ENCODE results near the gene SMARCA2. TPM values are rescaled to one million over a fixed set of nuclear protein-coding genes. Genes with fewer than 3 reads are reported as not detected.

SMARCA2 gene
- total RNA-seq, 1 donor from 2014 or later = 4.2 TPM

DNA sequence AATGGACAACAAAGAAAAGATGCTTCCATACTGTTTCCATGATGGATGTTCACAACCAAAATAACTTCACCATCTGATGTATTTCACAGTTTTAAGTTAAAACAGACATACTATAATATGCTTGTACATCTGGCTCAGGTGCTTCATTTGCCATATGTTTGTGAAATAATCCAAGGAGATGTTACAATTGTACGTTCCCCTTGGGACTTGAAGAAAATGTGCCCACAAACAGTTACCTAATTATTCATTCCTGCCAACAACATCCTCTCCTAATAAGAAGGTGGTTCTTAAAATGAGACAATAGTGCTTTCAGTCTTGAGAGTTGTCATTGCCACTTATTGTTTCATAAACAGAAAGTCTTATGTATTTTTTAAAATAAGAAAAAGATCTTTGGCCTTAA is 33.1 kb upstream of the SMARCA2 start:
- Mint-ChIP-seq H3K36me3 (no peaks in the 10 kb centered on the region), H3K9me3 (peaks cover 3% of the 10 kb centered on the region), H3K27me3 (ENCODE audit: insufficient read depth, low read depth) (peaks cover 5% of the 10 kb centered on the region), H3K4me1 (no peaks in the 10 kb centered on the region), H3K27ac (no peak overlapping the region), H3K4me3 (no peak overlapping the region)
- Histone ChIP-seq H3K27ac (no peak overlapping the region), H3F3A (ENCODE audit: low read depth) (no peaks in the 10 kb centered on the region), H4K20me1 (ENCODE audit: low read depth) (no peaks in the 10 kb centered on the region), H3K27me3 (no peaks in the 10 kb centered on the region), H3K4me2 (no peak overlapping the region), H3K4me3 (no peak overlapping the region), H3K79me2 (ENCODE audit: low read depth) (no peaks in the 10 kb centered on the region), H3K4me1 (no peaks in the 10 kb centered on the region), H2AFZ (replicated peaks) (no peak overlapping the region), H3K36me3 (no peaks in the 10 kb centered on the region), H3K9me3 (ENCODE audit: low read depth) (no peaks in the 10 kb centered on the region), H3K9ac (no peak overlapping the region)
- TF ChIP-seq EZH2phosphoT487 (IDR thresholded peaks at IDR 0.05) = no peak
- TF ChIP-seq, protein P1, sequence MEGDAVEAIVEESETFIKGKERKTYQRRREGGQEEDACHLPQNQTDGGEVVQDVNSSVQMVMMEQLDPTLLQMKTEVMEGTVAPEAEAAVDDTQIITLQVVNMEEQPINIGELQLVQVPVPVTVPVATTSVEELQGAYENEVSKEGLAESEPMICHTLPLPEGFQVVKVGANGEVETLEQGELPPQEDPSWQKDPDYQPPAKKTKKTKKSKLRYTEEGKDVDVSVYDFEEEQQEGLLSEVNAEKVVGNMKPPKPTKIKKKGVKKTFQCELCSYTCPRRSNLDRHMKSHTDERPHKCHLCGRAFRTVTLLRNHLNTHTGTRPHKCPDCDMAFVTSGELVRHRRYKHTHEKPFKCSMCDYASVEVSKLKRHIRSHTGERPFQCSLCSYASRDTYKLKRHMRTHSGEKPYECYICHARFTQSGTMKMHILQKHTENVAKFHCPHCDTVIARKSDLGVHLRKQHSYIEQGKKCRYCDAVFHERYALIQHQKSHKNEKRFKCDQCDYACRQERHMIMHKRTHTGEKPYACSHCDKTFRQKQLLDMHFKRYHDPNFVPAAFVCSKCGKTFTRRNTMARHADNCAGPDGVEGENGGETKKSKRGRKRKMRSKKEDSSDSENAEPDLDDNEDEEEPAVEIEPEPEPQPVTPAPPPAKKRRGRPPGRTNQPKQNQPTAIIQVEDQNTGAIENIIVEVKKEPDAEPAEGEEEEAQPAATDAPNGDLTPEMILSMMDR (IDR thresholded peaks at IDR 0.05) = no peak
- no peak for TF ChIP-seq EZH2 (IDR thresholded peaks at IDR 0.05)
- DNase-seq (ENCODE audit: low spot score) = no peak

DNA sequence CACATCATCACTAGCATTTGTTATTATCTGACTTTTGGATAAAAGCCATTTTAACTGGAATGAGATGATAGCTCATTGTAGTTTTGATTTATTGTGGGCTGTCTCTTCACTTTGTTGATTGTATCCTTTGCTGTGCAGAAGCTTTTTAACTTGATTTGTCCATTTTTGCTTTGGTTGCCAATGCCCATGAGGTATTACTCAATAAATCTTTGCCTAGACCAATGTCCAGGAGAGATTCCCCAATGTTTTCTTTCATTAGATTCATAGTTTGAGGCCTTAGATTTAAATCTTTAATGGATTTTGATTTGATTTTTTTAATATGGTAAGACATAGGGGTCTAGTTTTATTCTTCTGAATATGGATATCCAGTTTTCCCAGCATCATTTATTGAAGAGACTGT is 28.8 kb upstream of the SMARCA2 start:
- no peaks in the 10 kb centered on the region for H3K36me3 Mint-ChIP-seq
- H3K4me3 ChIP-seq = no peak overlapping the region
- H3K36me3 ChIP-seq = no peaks in the 10 kb centered on the region
- no peak overlapping the region for H3K27ac Mint-ChIP-seq
- no peaks in the 10 kb centered on the region for H3K9me3 ChIP-seq (ENCODE audit: low read depth)
- no peak for TF ChIP-seq EZH2 (IDR thresholded peaks at IDR 0.05)
- no peak for TF ChIP-seq EZH2phosphoT487 (IDR thresholded peaks at IDR 0.05)
- TF ChIP-seq, protein P1 (IDR thresholded peaks at IDR 0.05) = no peak
- DNase-seq (ENCODE audit: low spot score) = no peak
- no peaks in the 10 kb centered on the region for H3K79me2 ChIP-seq (ENCODE audit: low read depth)
- H4K20me1 ChIP-seq (ENCODE audit: low read depth) = no peaks in the 10 kb centered on the region
- no peaks in the 10 kb centered on the region for H3K4me1 ChIP-seq
- no peaks in the 10 kb centered on the region for H3K27me3 ChIP-seq
- H3K27ac ChIP-seq = no peak overlapping the region
- no peak overlapping the region for H3K9ac ChIP-seq
- H3K9me3 Mint-ChIP-seq = peaks cover 7% of the 10 kb centered on the region
- no peaks in the 10 kb centered on the region for H3K4me1 Mint-ChIP-seq
- no peak overlapping the region for H3K4me2 ChIP-seq
- H3K27me3 Mint-ChIP-seq (ENCODE audit: insufficient read depth, low read depth) = no peaks in the 10 kb centered on the region
- no peak overlapping the region for H2AFZ ChIP-seq (replicated peaks)
- H3K4me3 Mint-ChIP-seq = no peak overlapping the region
- H3F3A ChIP-seq (ENCODE audit: low read depth) = no peaks in the 10 kb centered on the region

DNA sequence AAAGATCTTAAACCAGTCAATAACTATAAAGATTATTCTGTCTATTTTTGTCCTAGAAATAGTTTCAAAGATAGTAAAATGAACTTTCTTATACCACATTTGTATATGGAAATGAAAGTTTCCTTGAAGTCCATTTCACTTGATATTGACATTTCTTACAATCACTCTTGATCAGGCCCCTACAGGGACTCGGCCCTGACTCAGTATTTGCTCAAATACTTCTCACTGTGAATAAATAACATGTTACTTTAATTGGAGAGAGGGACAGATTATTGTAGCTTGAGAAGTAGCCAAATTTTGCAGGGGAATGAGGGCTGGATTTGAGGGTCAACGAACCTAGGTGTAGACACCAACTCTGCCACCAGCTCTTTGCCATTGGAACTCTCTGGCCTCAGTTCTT is 25.6 kb upstream of the SMARCA2 start:
- H3K4me2 ChIP-seq = no peak overlapping the region
- H3K36me3 ChIP-seq = no peaks in the 10 kb centered on the region
- TF ChIP-seq EZH2 (IDR thresholded peaks at IDR 0.05) (no peak), EZH2phosphoT487 (IDR thresholded peaks at IDR 0.05) (no peak)
- TF ChIP-seq, protein P1 (IDR thresholded peaks at IDR 0.05) = no peak
- DNase-seq (ENCODE audit: low spot score) = no peak
- no peaks in the 10 kb centered on the region for H3K36me3 Mint-ChIP-seq
- no peaks in the 10 kb centered on the region for H3K9me3 ChIP-seq (ENCODE audit: low read depth)
- no peaks in the 10 kb centered on the region for H3K4me1 Mint-ChIP-seq
- H3K9ac ChIP-seq = no peak overlapping the region
- peaks cover 7% of the 10 kb centered on the region for H3K9me3 Mint-ChIP-seq
- H3F3A ChIP-seq (ENCODE audit: low read depth) = peaks cover under 1% of the 10 kb centered on the region
- no peaks in the 10 kb centered on the region for H3K27me3 Mint-ChIP-seq (ENCODE audit: insufficient read depth, low read depth)
- no peak overlapping the region for H3K27ac ChIP-seq
- H3K27ac Mint-ChIP-seq = no peak overlapping the region
- H3K4me3 ChIP-seq = no peak overlapping the region
- H4K20me1 ChIP-seq (ENCODE audit: low read depth) = no peaks in the 10 kb centered on the region
- no peak overlapping the region for H3K4me3 Mint-ChIP-seq
- H2AFZ ChIP-seq (replicated peaks) = no peak overlapping the region
- no peaks in the 10 kb centered on the region for H3K27me3 ChIP-seq
- H3K4me1 ChIP-seq = peaks cover 3% of the 10 kb centered on the region
- no peaks in the 10 kb centered on the region for H3K79me2 ChIP-seq (ENCODE audit: low read depth)
